HG03342 (cell line): ENCODE data around the gene MGAT2.
"Not testable (repeated sequence)": the region's sequence is repeated elsewhere in the genome, so short reads cannot be mapped to it uniquely, and the experiment has no call there.

Source experiments
- ATAC-seq: cut with Tn5 transposase; IDR thresholded peaks from one replicate; pipeline ENCODE4 v1.9.1; 2021; ENCODE audit warnings: mild to moderate bottlenecking, moderate library complexity; ENCODE audit not compliant: unreplicated experiment

Gene MGAT2

DNA sequence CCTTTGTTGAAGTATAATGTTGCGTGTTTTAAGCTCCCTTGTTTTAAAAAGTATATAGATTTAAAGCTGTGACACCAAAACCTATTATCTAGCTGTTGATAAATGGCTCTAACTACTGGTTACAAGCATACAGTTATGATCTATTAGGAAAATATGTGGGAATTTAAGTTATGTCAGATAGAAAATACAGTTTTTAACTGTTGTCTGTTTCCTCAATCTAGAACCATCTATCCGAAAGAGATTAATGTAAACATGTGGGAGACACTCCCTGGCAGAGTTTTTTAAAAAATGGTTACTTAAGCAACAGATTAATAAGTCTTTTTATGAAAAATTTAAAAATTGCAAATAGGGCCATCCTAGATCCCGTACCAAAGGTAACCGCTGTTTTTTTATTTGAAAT, 8.3 kb upstream of the MGAT2 start:
- no peak for ATAC-seq

DNA sequence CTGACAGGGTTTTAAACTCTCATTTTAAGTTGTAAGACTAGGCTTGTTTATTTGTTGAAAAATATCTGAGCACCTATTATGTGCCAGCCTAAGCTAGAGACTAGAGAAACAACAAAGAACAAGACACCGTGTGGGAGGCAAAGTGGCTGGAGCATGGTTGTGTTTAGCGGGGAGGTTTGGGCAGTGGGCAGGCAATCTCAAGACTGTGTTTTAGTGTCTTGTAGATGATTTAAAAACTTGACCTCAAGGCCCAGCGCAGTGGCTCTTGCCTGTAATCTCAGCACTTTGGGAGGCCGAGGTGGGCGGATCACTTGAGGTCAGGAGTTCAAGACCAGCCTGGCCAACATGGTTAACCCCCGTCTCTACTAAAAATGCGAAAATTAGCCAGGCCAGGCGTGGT, 7.9 kb upstream of the MGAT2 start:
- ATAC-seq, result no peak

DNA sequence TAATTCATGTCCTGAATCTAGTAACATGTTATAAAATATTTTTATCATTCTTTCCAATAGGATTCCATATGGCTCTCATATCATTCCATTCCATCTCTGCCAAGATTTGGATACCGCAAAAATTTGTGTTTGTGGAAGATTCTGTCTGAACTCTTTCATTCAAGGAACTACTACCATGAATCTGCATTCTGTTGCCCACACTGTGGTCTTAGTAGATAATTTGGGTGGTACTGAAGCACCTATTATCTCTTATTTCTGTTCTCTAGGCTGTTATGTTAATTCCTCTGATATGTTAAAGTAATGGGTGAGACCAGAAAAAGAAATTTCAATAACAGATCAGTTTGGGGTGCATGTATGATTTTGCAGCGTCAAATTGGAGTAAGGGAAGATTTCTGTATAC, 6.4 kb upstream of the MGAT2 start:
- ATAC-seq, result no peak

DNA sequence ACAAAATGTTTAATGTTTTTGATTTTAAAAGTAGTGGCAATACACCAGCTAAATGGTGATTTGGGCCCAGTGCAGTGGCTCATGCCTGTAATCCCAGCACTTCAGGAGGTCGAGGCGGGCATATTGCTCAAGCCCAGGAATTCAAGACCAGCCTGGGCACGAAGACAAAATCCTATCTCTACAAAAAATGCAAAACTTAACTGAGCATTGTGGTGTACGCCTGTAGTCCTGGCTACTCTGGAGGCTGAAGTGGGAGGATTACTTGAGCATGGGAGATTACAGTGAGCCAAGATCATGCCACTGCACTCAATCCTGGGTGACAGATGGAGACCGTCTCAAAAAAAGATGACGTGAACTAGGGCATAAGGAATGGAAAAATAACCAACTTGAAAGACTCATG, 4.8 kb upstream of the MGAT2 start:
- ATAC-seq, result no peak

DNA sequence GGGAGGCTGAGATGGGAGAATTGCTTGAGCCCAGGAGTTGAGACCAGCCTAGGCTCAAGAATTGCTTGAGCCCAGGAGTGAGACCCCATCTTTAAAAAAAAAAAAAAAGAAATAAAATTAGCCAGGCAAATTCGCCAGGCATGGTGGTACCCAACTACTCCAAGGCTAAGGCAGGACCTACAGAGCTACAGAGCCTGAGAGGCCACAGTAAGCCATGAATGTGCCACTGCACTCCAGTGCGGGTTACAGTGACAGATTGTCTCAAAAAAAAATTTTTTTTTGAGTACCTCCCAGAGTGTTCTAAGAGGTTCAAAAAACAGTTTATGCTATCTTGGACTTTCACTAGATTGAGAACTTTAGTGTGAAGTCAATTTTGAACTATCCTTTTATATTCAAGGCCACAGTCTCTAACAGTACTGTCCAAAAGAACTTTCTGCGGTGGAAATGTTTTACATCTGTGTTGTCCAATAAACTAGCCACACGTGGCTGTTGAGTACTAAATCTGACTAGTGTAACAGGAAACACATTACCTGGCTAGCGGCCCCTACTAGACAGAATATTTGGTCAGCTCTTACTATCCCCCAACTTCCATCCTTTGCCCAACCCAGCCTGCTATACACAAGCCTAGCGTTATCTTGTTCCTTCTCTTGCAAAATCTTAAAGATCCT, 2.6 kb upstream of the MGAT2 start:
- ATAC-seq, result no peak

DNA sequence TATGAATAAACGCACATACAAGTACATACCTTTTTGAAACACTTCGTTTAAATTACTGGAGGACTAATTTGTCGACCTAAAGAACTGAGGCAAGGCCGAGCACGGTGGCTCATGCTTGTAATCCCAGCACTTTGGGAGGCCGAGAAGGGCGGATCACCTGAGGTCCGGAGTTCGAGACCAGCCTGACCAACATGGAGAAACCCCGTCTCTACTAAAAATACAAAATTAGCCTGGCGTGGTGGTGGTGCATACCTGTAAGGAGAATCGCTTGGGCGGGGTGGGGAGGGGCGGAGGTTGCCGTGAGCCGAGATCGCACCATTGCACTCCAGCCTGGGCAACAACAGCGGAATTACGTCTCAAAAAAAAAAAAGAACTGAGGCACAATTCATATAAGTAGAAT, 1.3 kb upstream of the MGAT2 start:
- ATAC-seq, result not testable (repeated sequence)

DNA sequence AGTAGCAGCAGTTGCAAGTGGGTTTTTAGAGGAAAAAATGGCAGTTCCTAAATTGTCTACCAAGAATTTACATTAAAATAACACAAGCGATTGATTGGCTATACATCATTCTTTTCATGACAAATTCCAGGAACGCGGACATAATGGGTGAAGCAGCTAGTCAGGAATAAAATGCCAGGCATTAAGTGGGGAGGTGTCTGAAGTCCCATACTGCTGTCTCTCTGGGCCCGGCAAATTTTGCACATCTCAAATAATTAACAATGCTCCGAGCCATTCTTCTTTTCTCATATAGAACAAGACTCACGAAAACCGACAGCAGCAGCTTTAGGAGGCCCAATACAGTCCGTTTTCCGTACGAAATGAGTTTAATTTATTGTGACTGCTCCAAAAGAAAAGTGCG, 869 bp upstream of the MGAT2 start:
- no peak for ATAC-seq

DNA sequence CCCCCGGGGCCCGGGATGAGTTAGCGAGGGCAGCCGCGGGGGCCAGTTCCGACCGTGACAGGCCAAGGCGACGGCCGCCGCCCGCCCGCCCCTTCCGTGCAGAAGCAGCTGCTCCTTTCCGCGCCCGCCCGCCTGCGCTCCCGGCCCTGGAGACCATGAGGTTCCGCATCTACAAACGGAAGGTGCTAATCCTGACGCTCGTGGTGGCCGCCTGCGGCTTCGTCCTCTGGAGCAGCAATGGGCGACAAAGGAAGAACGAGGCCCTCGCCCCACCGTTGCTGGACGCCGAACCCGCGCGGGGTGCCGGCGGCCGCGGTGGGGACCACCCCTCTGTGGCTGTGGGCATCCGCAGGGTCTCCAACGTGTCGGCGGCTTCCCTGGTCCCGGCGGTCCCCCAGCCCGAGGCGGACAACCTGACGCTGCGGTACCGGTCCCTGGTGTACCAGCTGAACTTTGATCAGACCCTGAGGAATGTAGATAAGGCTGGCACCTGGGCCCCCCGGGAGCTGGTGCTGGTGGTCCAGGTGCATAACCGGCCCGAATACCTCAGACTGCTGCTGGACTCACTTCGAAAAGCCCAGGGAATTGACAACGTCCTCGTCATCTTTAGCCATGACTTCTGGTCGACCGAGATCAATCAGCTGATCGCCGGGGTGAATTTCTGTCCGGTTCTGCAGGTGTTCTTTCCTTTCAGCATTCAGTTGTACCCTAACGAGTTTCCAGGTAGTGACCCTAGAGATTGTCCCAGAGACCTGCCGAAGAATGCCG, 699 bp downstream of the MGAT2 start:
- peak; percentile 31 for ATAC-seq

DNA sequence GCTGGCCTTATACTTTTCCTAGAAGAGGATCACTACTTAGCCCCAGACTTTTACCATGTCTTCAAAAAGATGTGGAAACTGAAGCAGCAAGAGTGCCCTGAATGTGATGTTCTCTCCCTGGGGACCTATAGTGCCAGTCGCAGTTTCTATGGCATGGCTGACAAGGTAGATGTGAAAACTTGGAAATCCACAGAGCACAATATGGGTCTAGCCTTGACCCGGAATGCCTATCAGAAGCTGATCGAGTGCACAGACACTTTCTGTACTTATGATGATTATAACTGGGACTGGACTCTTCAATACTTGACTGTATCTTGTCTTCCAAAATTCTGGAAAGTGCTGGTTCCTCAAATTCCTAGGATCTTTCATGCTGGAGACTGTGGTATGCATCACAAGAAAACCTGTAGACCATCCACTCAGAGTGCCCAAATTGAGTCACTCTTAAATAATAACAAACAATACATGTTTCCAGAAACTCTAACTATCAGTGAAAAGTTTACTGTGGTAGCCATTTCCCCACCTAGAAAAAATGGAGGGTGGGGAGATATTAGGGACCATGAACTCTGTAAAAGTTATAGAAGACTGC, 1.5 kb downstream of the MGAT2 start:
- ATAC-seq, result no peak

DNA sequence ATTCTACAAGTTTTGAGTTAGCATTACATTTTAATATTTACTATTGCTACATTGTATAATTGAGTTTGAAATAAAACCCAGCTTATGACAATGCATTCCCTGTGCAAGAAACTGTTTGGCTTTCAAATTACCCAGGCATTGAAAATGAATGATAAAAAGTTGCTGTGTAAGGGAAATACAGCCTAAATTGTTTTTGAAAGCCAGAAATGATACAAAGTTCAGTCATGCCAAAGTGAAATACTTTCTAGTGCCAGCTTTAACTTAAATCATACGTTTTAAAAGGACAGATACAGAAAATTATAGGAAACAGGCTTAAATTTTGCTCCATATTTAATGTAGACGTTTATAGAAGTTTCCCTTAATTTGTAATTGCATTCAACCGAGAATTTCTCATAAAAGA, 2.8 kb downstream of the MGAT2 start:
- no peak for ATAC-seq

DNA sequence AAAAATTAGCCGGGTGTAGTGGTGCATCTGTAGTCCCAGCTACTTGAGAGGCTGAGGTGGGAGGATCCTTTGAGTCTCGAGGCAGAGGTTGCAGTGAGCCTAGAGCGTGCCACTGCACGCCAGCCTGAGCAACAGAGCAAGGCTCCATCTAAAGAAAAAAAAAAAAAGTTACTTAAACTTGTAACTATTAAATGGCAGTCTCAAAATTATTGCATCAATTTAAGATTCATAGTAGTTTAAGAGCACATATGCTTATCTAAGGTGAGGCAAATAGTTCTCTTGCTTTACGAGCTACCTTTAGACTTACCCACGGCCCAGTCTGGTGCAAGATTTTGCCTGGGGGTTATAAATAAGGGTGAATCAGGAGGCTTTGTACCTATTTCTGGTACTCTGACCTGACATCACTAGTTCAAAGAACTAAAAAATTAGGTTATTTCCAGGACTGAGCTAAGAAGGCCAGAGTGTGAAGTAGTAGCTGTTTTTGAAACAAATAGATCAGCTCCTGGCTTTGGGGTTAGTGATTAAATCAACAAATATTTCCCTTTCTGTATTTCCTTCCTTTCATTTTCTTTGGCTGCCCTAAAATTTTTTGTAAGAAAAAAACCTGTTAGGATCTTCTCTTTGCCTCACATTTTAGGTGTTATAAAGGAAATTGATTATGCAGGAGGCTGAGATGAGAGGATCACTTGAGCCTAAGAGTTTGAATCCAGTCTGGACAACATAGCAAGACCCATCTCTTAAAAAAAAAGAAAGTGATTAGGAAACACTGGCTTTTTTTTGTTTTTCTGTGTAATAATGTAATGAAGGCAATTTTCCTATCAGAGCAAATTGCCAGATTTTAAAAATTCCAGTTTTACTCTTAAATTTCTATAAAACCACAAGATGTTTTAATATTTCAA, 3.6 kb downstream of the MGAT2 start:
- ATAC-seq, result no peak

DNA sequence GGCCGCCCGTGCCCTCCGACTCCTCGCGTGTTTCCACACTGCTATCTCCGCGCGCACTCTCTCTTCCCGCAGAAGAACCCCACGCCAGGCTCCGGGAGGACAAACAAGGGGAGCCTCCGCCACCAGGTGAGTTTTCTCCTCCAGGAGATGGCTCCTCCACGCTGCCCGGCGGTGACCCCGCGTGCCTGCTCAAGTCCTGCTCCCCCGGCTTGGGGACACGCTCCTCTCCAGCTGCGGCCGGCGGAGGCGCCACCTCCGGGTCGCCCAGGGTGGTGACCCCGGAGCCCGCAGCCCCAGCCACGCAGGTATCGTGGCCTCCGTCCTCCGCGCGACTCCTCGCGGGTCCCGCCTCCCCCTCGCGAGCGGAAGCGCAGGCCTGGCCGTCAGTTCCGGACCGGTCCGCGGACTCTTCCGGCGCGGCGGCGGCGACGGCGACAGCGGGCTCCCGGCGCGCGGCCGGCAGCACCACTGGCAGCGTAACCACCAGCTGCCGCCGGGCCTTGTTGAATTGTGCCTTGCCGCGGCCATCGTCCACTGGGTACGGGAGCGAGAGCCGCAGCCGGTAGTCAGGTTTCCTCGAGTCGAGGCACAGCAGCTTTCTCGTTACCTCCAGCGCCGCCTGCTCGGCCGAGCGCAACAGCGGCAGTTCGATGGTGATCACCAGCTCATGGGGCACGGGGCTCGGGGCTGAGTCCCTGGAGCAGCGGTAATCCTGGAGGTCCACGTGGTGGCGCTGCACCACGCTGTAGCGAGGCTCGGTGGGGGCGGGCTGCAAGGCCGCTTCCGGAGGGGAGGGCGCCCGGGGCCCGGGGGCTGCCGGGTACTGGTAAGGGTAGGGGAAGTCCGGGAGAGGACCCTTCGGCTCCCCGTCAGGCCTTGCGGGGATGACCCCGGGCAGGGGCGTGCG, 13.3 kb downstream of the MGAT2 start:
- peak; percentile 75 for ATAC-seq

DNA sequence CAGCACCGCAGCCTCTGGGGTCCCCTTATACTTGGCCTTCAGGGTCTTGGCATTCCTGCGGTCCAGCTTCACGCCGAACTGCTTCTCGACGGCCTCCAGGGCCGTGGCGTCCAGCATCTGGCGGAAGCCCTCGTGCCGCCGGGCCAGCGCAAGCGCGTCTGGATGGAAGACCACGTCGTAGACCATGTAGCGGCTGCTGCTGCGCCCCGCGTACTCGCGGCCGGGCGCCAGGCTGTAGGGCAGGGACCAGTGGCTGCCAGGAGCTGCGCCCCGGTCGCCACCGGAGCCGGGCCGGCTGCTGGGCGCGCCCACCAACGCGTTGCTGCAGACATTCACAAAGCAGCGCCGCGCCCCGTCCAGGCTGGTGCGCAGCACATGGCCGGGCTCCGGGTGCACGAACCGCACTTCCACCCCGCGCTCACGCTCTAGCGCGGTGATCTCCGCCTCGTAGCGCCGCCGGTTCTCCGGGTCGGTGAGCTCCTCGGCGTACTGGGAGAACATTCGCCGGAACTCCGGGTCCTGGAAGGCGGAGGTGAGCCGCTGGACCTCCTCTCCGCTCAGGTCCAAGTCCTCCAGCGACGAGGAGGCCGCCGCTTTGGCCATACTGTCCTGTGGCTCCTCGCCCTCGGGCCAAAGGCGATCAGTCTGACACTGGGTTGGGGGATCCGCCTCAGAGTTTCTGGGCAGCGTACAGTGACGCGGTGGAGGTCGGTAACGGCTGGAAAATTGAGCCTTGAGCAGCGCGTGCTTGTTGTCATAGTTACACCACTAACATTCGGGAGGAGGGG, 14.1 kb downstream of the MGAT2 start, which contains the start of gene DNAAF2:
Gene DNAAF2, minus strand, starts transcription at position 698 of the 788 bp plus-strand sequence. Its CDS starts 95 bp downstream, at position 603.
- peak; percentile 37 for ATAC-seq

DNA sequence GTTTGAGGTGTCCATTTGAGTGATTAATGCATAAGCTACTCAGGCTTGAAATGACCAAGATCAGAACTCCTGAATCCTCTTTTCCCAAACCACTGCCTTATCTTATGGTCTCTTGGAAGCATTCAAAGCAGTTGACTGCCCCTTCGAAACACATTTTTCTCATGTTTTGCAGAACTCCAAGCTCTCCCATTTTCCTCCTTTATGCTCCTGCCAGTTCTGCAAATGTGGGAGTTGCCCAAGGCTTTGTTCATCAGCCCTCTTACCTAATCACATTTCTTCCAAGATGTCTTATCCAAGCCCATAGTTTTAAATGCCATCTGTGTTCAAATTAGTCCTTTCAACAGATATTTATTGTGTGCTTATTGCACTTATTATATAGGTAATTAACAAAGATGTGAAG, 16.3 kb downstream of the MGAT2 start:
- ATAC-seq, result no peak

DNA sequence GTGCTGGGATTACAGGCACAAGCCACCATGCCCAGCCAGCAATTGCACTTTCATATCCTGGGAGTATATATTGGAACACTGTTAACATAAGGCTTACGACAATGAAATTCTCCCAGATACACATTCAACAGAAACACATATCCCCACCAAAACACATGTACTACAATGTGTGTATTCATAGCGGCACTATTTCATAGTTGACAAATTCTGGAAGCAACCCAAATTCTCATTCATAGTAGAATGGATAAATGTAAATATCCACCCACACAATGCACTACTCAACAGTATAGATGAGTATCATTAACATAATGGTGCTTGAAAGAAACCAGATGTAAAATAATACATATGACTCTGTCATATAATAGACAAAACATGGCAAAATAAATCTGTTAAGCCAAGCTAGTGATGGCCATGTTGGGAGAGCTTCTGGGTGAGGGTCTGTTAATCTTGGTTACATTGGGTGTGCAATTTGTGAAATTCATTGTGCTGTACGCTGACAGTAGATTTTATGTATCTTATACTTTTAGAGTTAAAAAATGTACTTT, 17.0 kb downstream of the MGAT2 start:
- ATAC-seq, result no peak

DNA sequence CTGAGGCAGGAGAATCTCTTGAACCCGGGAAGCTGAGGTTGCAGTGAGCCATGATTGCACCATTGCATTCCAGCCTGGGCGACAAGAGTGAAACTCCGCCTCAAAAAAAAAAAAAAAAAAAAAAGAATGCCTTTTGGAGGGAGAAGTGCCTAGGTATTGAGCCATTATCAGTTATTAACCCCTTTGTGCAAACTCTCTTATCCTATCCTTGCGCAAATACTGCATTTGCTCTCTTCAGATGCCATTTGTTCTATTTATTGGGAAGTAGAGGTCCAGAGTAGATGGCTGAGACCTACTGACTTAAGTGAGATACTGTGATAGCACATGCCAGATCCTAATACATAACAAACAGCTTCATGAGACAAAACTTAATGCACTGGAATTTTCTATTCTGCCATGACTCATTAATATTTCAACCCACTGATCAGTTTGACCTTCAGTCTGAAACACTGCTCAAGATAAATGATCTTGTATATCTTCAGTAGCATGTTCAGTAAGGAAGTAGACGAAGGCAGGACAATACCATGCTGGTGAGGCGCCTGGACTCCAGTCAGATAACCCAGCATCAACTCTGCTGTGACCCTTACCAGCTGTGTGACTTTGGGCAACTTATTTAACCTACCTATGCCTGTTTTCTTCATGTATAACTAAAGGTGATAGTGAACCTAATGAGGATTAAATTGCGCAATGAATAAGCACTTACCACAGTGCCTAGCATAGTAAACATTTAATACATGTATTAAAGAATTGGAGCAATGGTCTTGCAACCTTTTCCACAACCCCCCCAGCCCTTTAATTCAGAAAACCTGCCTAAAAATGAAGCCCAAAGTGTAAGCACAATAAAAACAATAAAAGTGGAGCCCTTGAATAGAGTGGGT, 20.2 kb downstream of the MGAT2 start:
- ATAC-seq, result no peak

DNA sequence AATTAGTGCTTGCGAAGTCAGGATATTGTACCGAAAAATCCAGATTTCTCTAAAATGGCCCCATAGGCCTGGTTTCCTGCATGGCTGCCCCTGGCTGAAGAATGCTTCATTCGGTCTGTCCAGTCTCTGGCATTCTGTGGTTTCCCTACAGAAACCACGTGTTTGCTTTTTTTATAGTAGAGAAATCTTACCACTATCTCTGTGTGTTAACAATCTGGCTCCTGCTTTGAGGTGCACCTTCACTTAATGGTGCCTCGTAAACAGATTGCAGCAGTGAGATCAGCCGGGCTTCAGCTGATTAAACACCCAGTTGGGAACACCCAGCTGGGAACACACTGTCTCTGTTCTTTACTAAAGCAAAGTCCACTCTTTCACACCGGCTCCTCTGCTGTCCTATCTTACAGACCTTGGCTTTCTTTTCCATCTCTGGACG, 21.1 kb downstream of the MGAT2 start:
- ATAC-seq, result no peak

DNA sequence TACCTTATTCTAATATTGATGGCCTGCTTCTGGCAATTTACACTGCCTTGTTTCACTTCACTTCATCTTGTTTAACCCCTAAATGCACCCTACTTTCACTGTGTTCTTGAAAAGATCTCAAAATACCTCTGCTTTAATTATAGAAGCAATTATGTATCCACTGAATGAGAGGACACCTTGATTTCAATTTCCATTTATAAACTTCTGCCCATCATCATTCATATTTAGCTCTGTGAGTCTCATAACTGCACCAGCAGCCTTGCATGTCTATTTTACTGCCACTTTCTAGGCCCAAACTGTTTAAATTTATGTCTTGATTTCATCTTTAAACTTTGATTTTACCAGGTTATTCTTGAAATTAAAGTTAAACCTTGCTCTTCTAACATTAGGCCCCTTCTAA, 21.6 kb downstream of the MGAT2 start:
- no peak for ATAC-seq
